K562 (cell line): ENCODE measurements around the gene MYO1D. TPM values are rescaled to one million over a fixed set of nuclear protein-coding genes. Genes with fewer than 3 reads are reported as not detected.
A peak's percentile ranks its signal among the peaks of the same experiment; 100 is the strongest.

Experiments
- ADNP ChIP-seq: fragments of 200-800 bp; sonication (Bioruptor generic); IDR thresholded peaks from 2 replicates; pipeline ENCODE4 v1.6.1; 2016; ENCODE audit warnings: missing genetic modification characterization, missing compliant biosample characterization
- CREB3L1 ChIP-seq: fragments of 450-650 bp; IDR thresholded peaks from 2 replicates; pipeline ENCODE4 v1.6.1; 2014; ENCODE audit warnings: low read depth, mild to moderate bottlenecking, moderate library complexity, borderline replicate concordance
- FOXP1 ChIP-seq: sonication (generic); formaldehyde crosslinking; IDR thresholded peaks from 2 replicates; pipeline ENCODE4 v1.8.0; 2022; ENCODE audit warnings: mild to moderate bottlenecking, missing genetic modification reagents
- GABPB1 ChIP-seq: sonication (generic); formaldehyde crosslinking; IDR thresholded peaks from 2 replicates; pipeline ENCODE4 v1.8.0; 2022; ENCODE audit warnings: mild to moderate bottlenecking, missing genetic modification reagents
- JUND ChIP-seq, 2 experiments: IDR thresholded peaks; 2 replicates in 1 of 2; 3 replicates in 1 of 2; pipeline ENCODE4 v1.6.1; 2011; ENCODE audit warnings: borderline replicate concordance in 2 of 2, low read depth in 2 of 2, low read length in 2 of 2, improper control_type of control experiment in 1 of 2, missing biosample characterization in 1 of 2, missing genetic modification characterization in 1 of 2, missing genetic modification reagents in 1 of 2
- KLF13 ChIP-seq: fragments of 450-650 bp; IDR thresholded peaks from 2 replicates; pipeline ENCODE4 v1.6.1; 2016; ENCODE audit warnings: missing genetic modification characterization, low read depth, mild to moderate bottlenecking, missing compliant biosample characterization, moderate library complexity, borderline replicate concordance
- MAFF ChIP-seq: IDR thresholded peaks from 2 replicates; pipeline ENCODE4 v1.6.1; 2012; ENCODE audit warnings: low read length, improper control_type of control experiment
- NFYB ChIP-seq: IDR thresholded peaks from 2 replicates; pipeline ENCODE4 v1.6.1; 2011; ENCODE audit warnings: mild to moderate bottlenecking, moderate library complexity; ENCODE audit not compliant: insufficient read length; ENCODE audit errors: extremely low read depth
- RBM14 ChIP-seq: fragments of 200-400 bp; formaldehyde crosslinking; IDR thresholded peaks from 2 replicates; pipeline ENCODE4 v1.6.1; 2018; ENCODE audit warnings: low read depth, mild to moderate bottlenecking, low read length, moderate library complexity, borderline replicate concordance; ENCODE audit not compliant: insufficient read depth
- RBM39 ChIP-seq: fragments of 200-400 bp; formaldehyde crosslinking; optimal IDR thresholded peaks from 2 replicates; pipeline ENCODE3; 2018; ENCODE audit warnings: low read depth, low read length
- SMARCC2 ChIP-seq: fragments of 450-650 bp; IDR thresholded peaks from 2 replicates; pipeline ENCODE4 v1.6.1; 2017; ENCODE audit warnings: antibody characterized with exemption, moderate library complexity, mild to moderate bottlenecking, low read depth
- SRSF3 ChIP-seq: fragments of 200-400 bp; formaldehyde crosslinking; IDR thresholded peaks from 2 replicates; pipeline ENCODE4 v1.6.1; 2016; ENCODE audit warnings: mild to moderate bottlenecking, low read length, moderate library complexity; ENCODE audit not compliant: insufficient read depth
- STAT5A ChIP-seq: IDR thresholded peaks from 2 replicates; pipeline ENCODE4 v1.6.1; 2012; ENCODE audit warnings: low read length, inconsistent platforms, borderline replicate concordance
- TCF7 ChIP-seq: sonication (generic); IDR thresholded peaks from 2 replicates; pipeline ENCODE4 v1.6.1; 2016; ENCODE audit warnings: antibody characterized with exemption, borderline replicate concordance
- THRB ChIP-seq: fragments of 450-650 bp; formaldehyde crosslinking; conservative IDR thresholded peaks from 2 replicates; pipeline ENCODE4 v1.4.0; 2022; ENCODE audit warnings: mild to moderate bottlenecking, missing genetic modification characterization
- XRCC5 ChIP-seq: fragments of 200-400 bp; formaldehyde crosslinking; IDR thresholded peaks from 2 replicates; pipeline ENCODE4 v1.6.1; 2017; ENCODE audit warnings: low read depth, mild to moderate bottlenecking, low read length
- ZBTB1 ChIP-seq: sonication (generic); formaldehyde crosslinking; IDR thresholded peaks from 2 replicates; pipeline ENCODE4 v1.8.1; 2023; ENCODE audit warnings: missing genetic modification reagents, low read depth, mild to moderate bottlenecking, borderline replicate concordance
- polyA plus RNA-seq, 8 experiments: library from polyadenylated mRNA; depleted of rRNA in 4 of 8; stranded (reverse) in 5 of 8; unstranded in 3 of 8; fragments of >200 nt; fragmentation: Nextera tagmentation in 2 of 8; fragmentation: Illumina TruSeq in 1 of 8; extraction: Ambion mirVana in 2 of 8; extraction: Trizol in 1 of 8; gene quantifications; 2 replicates each; pipeline versions ENCODE4 v1.2.1 to v1.2.3, GENCODE V29; 2011 to 2014; ENCODE audit warnings: inconsistent platforms in 1 of 8, missing spikeins in 1 of 8
- total RNA-seq, 7 experiments: library from RNA; depleted of rRNA in 6 of 7; stranded (reverse); fragments of >200 nt in 6 of 7; fragmentation: Illumina TruSeq in 2 of 7; extraction: Trizol in 2 of 7; gene quantifications; 2 replicates each; pipeline versions ENCODE4 v1.2.1 to v1.2.3, GENCODE V29; 2011 to 2021; ENCODE audit warnings: low replicate concordance in 1 of 7
- TF ChIP-seq, protein P1 (sequence below), 3 experiments: fragments of 200-800 bp in 1 of 3; sonication (Bioruptor generic) in 1 of 3; sonication (generic) in 1 of 3; formaldehyde crosslinking in 1 of 3; IDR thresholded peaks; 2 replicates each; pipeline versions ENCODE4 v1.6.1 to v1.8.0; 2016 to 2022; ENCODE audit warnings: mild to moderate bottlenecking in 2 of 3, missing compliant biosample characterization in 2 of 3, missing genetic modification characterization in 2 of 3, missing genetic modification reagents in 1 of 3
- TF ChIP-seq, protein P2 (sequence below): fragments of 450-650 bp; IDR thresholded peaks from 2 replicates; pipeline ENCODE4 v1.6.1; 2016
- TF ChIP-seq, protein P3 (sequence below): fragments of 250-450 bp; sonication (Bioruptor Pico); IDR thresholded peaks from 2 replicates; pipeline ENCODE4 v1.6.1; 2021; ENCODE audit warnings: mild to moderate bottlenecking
- TF ChIP-seq, protein P4 (sequence below): fragments of 250-450 bp; sonication (Bioruptor Pico); IDR thresholded peaks from 2 replicates; pipeline ENCODE4 v1.8.0; 2021; ENCODE audit warnings: moderate library complexity, mild to moderate bottlenecking, inconsistent platforms

MYO1D gene
- total and polyA plus RNA-seq, 9 of the 15 experiments (the other 6 are each of a cell fraction or from before 2014, with no cell fraction given) = 2.1 to 71.2 (median 45.4) TPM

GRCh38 chr17:32629563-32630190 lies 247.2 kb downstream of the MYO1D start (continued):
- TF ChIP-seq, protein P1, sequence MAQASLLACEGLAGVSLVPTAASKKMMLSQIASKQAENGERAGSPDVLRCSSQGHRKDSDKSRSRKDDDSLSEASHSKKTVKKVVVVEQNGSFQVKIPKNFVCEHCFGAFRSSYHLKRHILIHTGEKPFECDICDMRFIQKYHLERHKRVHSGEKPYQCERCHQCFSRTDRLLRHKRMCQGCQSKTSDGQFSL (CRISPR knock-in tag; IDR thresholded peaks at IDR 0.05) = no peak
- TF ChIP-seq, protein P1 (tag; IDR thresholded peaks at IDR 0.05) = no peak
- TF ChIP-seq ADNP (tag) (no peak), XRCC5 (no peak), MAFF (0 out of 2 replicates have a peak, but pooled peaks have one; percentile 8), SMARCC2 (no peak), RBM14 (no peak), NFYB (no peak), CREB3L1 (no peak), KLF13 (no peak), RBM39 (no peak), THRB (no peak), FOXP1 (CRISPR knock-in tag) (no peak), JUND (IDR thresholded peaks at IDR 0.05; ENCODE audit: borderline replicate concordance, low read depth, low read length) (peak; percentile 55; the same call in 1 of the 2 replicates), JUND (tag; IDR thresholded peaks at IDR 0.05; ENCODE audit: borderline replicate concordance, low read depth, low read length) (peak; percentile 39; the same call in 1 of the 3 replicates), STAT5A (no peak), GABPB1 (CRISPR knock-in tag) (no peak), ZBTB1 (CRISPR knock-in tag) (no peak), TCF7 (no peak), SRSF3 (no peak)
- TF ChIP-seq, protein P2, sequence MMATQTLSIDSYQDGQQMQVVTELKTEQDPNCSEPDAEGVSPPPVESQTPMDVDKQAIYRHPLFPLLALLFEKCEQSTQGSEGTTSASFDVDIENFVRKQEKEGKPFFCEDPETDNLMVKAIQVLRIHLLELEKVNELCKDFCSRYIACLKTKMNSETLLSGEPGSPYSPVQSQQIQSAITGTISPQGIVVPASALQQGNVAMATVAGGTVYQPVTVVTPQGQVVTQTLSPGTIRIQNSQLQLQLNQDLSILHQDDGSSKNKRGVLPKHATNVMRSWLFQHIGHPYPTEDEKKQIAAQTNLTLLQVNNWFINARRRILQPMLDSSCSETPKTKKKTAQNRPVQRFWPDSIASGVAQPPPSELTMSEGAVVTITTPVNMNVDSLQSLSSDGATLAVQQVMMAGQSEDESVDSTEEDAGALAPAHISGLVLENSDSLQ = peak; percentile 8; the same call in 1 of the 2 replicates
- TF ChIP-seq, protein P3, sequence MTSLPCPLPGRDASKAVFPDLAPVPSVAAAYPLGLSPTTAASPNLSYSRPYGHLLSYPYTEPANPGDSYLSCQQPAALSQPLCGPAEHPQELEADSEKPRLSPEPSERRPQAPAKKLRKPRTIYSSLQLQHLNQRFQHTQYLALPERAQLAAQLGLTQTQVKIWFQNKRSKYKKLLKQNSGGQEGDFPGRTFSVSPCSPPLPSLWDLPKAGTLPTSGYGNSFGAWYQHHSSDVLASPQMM (CRISPR knock-in tag) = no peak
- TF ChIP-seq, protein P4, sequence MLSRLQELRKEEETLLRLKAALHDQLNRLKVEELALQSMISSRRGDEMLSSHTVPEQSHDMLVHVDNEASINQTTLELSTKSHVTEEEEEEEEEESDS (CRISPR knock-in tag) = no peak
